Loucy (cell line): Measurements from ENCODE around the gene TAF12.

Experiments
- EZH2phosphoT487 ChIP-seq: fragments of 200-600 bp; IDR thresholded peaks from 2 replicates; pipeline ENCODE4 v1.6.1; 2018; ENCODE audit warnings: antibody characterized with exemption, mild to moderate bottlenecking, moderate library complexity, borderline replicate concordance
- TF ChIP-seq, protein P1 (sequence below): fragments of 200-600 bp; sonication (generic); conservative IDR thresholded peaks from 2 replicates; pipeline ENCODE4 v1.5.1; 2014; ENCODE audit warnings: mild to moderate bottlenecking, antibody characterized with exemption, low read length

DNA sequence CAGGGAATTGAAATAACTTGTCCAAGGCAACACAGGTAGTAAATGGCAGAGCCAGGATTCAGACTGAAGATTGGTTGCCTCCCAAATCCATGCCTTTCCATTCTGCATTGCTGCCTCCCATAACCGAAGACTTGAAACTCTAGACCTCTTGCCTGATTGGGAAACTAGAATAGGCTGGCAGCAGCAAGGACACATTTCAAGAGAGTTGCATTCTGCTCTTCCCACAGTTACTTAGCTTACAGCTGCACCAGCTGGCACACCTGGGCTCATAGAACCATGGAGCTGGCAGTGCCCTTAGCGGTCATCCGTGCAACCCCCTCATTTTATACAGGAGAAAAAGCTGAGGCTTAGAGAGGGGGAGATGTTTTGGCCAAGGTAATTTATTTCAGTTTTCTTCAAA is 82.0 kb downstream of the TAF12 start:
- TF ChIP-seq, protein P1, sequence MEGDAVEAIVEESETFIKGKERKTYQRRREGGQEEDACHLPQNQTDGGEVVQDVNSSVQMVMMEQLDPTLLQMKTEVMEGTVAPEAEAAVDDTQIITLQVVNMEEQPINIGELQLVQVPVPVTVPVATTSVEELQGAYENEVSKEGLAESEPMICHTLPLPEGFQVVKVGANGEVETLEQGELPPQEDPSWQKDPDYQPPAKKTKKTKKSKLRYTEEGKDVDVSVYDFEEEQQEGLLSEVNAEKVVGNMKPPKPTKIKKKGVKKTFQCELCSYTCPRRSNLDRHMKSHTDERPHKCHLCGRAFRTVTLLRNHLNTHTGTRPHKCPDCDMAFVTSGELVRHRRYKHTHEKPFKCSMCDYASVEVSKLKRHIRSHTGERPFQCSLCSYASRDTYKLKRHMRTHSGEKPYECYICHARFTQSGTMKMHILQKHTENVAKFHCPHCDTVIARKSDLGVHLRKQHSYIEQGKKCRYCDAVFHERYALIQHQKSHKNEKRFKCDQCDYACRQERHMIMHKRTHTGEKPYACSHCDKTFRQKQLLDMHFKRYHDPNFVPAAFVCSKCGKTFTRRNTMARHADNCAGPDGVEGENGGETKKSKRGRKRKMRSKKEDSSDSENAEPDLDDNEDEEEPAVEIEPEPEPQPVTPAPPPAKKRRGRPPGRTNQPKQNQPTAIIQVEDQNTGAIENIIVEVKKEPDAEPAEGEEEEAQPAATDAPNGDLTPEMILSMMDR = no peak
- TF ChIP-seq EZH2phosphoT487 = no peak
